Ishikawa (cell line): ENCODE data around the gene TMEM63A.

Experiments
- CEBPB ChIP-seq: IDR thresholded peaks from 2 replicates; pipeline ENCODE4 v1.6.1; 2012
- CREB1 ChIP-seq: IDR thresholded peaks from 2 replicates; pipeline ENCODE4 v1.6.1; 2012; ENCODE audit warnings: low read depth
- EGR1 ChIP-seq: IDR thresholded peaks from 2 replicates; pipeline ENCODE4 v1.6.1; 2012
- EP300 ChIP-seq: IDR thresholded peaks from 2 replicates; pipeline ENCODE4 v1.6.1; 2012; ENCODE audit warnings: borderline replicate concordance
- FOXM1 ChIP-seq: IDR thresholded peaks from 2 replicates; pipeline ENCODE4 v1.6.1; 2012; ENCODE audit warnings: low read depth, borderline replicate concordance
- NFIC ChIP-seq: IDR thresholded peaks from 2 replicates; pipeline ENCODE4 v1.6.1; 2012
- RAD21 ChIP-seq: IDR thresholded peaks from 2 replicates; pipeline ENCODE4 v1.6.1; 2012; ENCODE audit warnings: low read depth
- TAF1 ChIP-seq: IDR thresholded peaks from 2 replicates; pipeline ENCODE4 v1.6.1; 2012; ENCODE audit warnings: low read depth, mild to moderate bottlenecking
- TCF12 ChIP-seq: IDR thresholded peaks from 2 replicates; pipeline ENCODE4 v1.6.1; 2012; ENCODE audit warnings: low read depth
- TEAD4 ChIP-seq: IDR thresholded peaks from 2 replicates; pipeline ENCODE4 v1.6.1; 2012
- YY1 ChIP-seq: IDR thresholded peaks from 2 replicates; pipeline ENCODE4 v1.6.1; 2012; ENCODE audit warnings: low read depth
- ZBTB7A ChIP-seq: IDR thresholded peaks from 2 replicates; pipeline ENCODE4 v1.6.1; 2012; ENCODE audit warnings: low read depth
- TF ChIP-seq, protein P1 (sequence below): IDR thresholded peaks from 2 replicates; pipeline ENCODE4 v1.6.1; 2012
- TF ChIP-seq, protein P2 (sequence below): IDR thresholded peaks from 2 replicates; pipeline ENCODE4 v1.6.1; 2012
- TF ChIP-seq, protein P3 (sequence below): IDR thresholded peaks from 2 replicates; pipeline ENCODE4 v1.6.1; 2012; ENCODE audit warnings: low read depth, mild to moderate bottlenecking

TMEM63A gene

DNA sequence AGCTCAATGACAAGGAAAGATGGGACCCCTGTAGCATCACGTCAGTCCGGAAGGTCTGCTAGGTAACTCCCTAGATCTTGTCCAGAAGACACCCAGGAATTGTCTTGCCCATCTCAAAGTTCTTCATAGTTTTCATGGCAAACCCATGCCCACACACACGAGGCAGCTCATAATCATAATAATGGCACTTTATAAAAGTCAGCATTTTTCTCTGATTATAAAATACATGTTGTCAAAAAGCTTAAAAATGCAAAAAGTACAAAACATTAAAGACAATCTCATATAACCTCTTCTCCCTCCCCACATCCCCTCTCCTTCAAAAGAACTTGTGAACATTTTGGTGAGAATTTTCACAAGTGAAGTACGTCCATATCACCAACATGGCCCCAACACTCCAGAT lies 41.5 kb downstream of the TMEM63A start:
- TF ChIP-seq, protein P1, sequence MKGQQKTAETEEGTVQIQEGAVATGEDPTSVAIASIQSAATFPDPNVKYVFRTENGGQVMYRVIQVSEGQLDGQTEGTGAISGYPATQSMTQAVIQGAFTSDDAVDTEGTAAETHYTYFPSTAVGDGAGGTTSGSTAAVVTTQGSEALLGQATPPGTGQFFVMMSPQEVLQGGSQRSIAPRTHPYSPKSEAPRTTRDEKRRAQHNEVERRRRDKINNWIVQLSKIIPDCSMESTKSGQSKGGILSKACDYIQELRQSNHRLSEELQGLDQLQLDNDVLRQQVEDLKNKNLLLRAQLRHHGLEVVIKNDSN, result no peak
- TF ChIP-seq EP300 (no peak), CREB1 (no peak), TAF1 (no peak), ZBTB7A (no peak), TCF12 (no peak), EGR1 (no peak), TEAD4 (no peak), FOXM1 (no peak), RAD21 (no peak), YY1 (no peak), CEBPB (no peak), NFIC (no peak)
- TF ChIP-seq, protein P2, sequence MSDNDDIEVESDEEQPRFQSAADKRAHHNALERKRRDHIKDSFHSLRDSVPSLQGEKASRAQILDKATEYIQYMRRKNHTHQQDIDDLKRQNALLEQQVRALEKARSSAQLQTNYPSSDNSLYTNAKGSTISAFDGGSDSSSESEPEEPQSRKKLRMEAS, result no peak
- TF ChIP-seq, protein P3, sequence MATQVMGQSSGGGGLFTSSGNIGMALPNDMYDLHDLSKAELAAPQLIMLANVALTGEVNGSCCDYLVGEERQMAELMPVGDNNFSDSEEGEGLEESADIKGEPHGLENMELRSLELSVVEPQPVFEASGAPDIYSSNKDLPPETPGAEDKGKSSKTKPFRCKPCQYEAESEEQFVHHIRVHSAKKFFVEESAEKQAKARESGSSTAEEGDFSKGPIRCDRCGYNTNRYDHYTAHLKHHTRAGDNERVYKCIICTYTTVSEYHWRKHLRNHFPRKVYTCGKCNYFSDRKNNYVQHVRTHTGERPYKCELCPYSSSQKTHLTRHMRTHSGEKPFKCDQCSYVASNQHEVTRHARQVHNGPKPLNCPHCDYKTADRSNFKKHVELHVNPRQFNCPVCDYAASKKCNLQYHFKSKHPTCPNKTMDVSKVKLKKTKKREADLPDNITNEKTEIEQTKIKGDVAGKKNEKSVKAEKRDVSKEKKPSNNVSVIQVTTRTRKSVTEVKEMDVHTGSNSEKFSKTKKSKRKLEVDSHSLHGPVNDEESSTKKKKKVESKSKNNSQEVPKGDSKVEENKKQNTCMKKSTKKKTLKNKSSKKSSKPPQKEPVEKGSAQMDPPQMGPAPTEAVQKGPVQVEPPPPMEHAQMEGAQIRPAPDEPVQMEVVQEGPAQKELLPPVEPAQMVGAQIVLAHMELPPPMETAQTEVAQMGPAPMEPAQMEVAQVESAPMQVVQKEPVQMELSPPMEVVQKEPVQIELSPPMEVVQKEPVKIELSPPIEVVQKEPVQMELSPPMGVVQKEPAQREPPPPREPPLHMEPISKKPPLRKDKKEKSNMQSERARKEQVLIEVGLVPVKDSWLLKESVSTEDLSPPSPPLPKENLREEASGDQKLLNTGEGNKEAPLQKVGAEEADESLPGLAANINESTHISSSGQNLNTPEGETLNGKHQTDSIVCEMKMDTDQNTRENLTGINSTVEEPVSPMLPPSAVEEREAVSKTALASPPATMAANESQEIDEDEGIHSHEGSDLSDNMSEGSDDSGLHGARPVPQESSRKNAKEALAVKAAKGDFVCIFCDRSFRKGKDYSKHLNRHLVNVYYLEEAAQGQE, result no peak

DNA sequence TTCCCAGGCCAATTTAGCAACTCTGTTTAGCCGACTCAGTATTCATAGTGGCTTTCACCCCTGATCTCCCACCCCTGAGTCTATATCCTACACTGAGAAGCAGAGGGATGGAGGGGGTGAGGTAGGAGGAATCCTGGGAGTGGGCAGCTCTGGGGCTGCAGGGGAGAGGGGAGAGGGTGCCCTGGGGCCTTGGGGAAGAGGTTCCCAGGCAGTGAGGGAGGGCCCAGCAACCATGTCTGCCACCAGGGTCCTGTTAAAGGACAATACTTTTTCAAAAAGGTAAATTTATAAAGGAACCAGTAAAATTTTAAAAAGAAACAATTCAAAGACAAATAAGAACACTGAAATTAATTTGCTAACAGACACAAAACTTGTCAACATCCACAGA lies 42.0 kb downstream of the TMEM63A start:
- no peak for TF ChIP-seq TEAD4
- TF ChIP-seq, protein P3, result no peak
- no peak for TF ChIP-seq CEBPB
- TF ChIP-seq ZBTB7A, result no peak
- TF ChIP-seq, protein P2, result no peak
- TF ChIP-seq FOXM1, result no peak
- no peak for TF ChIP-seq TCF12
- TF ChIP-seq NFIC, result no peak
- TF ChIP-seq RAD21, result no peak
- TF ChIP-seq, protein P1, result no peak
- no peak for TF ChIP-seq TAF1
- no peak for TF ChIP-seq YY1
- no peak for TF ChIP-seq EP300
- TF ChIP-seq EGR1, result no peak
- TF ChIP-seq CREB1, result no peak

DNA sequence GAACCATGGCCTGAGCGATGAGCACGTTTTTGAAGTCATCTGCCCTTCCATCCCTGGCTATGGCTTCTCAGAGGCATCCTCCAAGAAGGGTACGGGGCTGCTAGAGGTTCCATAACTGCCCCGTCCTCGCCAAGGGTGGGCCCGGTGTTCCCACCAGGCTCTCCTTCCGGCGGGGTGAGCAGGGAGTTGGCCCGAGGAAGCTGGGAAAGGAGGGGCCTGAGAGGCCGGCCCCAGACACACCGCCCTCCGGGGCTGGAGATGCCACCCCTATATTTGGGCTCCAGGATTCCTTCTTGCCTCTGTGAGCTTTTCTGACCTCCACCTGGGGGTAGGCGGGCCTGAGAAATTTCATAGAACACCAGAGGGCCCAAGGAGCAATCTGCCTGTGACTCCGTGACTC lies 43.4 kb downstream of the TMEM63A start:
- TF ChIP-seq YY1, result no peak
- no peak for TF ChIP-seq TCF12
- TF ChIP-seq, protein P2, result no peak
- TF ChIP-seq CEBPB, result no peak
- TF ChIP-seq, protein P1, result no peak
- TF ChIP-seq FOXM1, result no peak
- TF ChIP-seq ZBTB7A, result no peak

DNA sequence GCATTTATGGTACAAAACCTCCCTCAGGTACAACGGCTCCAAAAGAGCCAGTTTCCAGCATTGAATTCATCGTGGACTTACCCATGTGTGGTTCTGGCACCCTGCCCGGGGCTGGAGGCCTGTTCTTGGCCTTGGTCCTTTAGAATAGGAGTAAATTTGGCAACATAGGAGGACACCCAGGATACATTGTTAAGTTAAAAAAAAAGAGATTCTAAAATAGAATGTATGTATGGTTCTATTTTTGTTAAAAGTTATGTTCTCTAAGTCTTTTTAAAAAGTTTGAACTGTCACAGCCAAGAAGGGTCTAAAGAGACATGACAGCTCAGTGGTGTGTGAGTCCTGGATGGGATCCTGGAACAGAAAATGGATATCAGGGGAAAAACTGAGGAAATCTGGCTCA lies 46.3 kb downstream of the TMEM63A start:
- TF ChIP-seq, protein P3, result no peak
- no peak for TF ChIP-seq YY1
- no peak for TF ChIP-seq FOXM1
- TF ChIP-seq NFIC, result peak; percentile 61
- no peak for TF ChIP-seq CEBPB
- no peak for TF ChIP-seq TAF1
- TF ChIP-seq, protein P2, result no peak
- no peak for TF ChIP-seq CREB1
